Activated T-helper 17 cell treated with anti-CD3 and anti-CD28 coated beads, Interleukin-2, amount 50 U/mL, for 72 hours (primary cell): ENCODE measurements around the gene C2orf72. TPM values are rescaled to one million over a fixed set of nuclear protein-coding genes. Genes with fewer than 3 reads are reported as not detected.
A peak's percentile ranks its signal among the peaks of the same experiment; 100 is the strongest.

Source experiments
- ATAC-seq: fragments of 150-1000 bp; cut with Tn5 transposase; replicated peaks from 2 replicates; pipeline ENCODE4 v1.10.0; 2021; ENCODE audit warnings: mild to moderate bottlenecking, moderate library complexity
- H3K27ac Mint-ChIP-seq: one replicate; pipeline ENCODE4 v1.8.0; 2022; ENCODE audit warnings: mixed read lengths
- H3K27me3 Mint-ChIP-seq: one replicate; pipeline ENCODE4 v1.8.0; 2022; ENCODE audit warnings: mixed read lengths
- H3K36me3 Mint-ChIP-seq: one replicate; pipeline ENCODE4 v1.8.0; 2022; ENCODE audit warnings: low read depth, mild to moderate bottlenecking, mixed read lengths
- H3K4me1 Mint-ChIP-seq: one replicate; pipeline ENCODE4 v1.8.0; 2022; ENCODE audit warnings: mixed read lengths
- H3K4me3 Mint-ChIP-seq: one replicate; pipeline ENCODE4 v1.8.0; 2022; ENCODE audit warnings: mild to moderate bottlenecking, mixed read lengths
- H3K9me3 Mint-ChIP-seq: one replicate; pipeline ENCODE4 v1.8.0; 2022; ENCODE audit warnings: mixed read lengths
- total RNA-seq, 2 donors: library from RNA; stranded (reverse); gene quantifications; one replicate each; pipeline ENCODE4 v1.2.3, GENCODE V29; 2022

Gene C2orf72
- total RNA-seq, 2 donors from 2014 or later, result 0.48 to 3.3 TPM

DNA sequence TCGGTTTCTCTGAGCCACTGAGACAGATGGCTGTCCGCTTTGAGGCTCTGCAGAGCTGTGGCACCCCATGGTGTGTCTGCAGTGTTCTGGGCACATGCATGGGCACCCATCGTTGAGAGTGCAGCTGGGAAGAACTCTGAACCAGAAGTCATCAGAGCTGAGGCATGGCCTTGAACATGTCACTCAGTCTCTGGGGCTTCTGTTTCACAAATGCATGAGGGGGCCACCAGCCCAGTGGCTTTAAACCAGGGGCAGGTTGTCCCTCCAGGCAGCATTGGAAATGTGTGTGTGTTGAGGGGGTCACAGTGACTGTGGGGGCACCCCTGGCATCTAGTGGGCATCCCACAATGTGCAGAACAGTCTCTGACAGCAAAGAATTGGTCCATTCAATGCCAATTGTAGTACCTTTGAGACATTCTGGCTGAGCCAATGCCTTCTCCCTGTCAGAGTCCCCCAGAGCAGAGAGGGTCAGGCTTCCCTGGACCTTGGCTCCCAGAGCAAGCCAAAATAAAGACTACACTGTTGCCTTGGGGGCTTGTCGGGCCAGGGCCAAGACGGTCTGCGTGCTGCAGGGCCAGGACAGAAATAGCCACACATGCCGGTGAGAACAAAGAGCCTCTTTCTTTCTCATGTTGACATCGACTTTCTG lies 10.1 kb downstream of the C2orf72 start:
- Mint-ChIP-seq H3K4me3 (no peak overlapping the region), H3K27ac (no peak overlapping the region), H3K9me3 (no peaks in the 10 kb centered on the region), H3K4me1 (no peaks in the 10 kb centered on the region), H3K27me3 (peaks cover 3% of the 10 kb centered on the region), H3K36me3 (no peaks in the 10 kb centered on the region)
- no peak for ATAC-seq

DNA sequence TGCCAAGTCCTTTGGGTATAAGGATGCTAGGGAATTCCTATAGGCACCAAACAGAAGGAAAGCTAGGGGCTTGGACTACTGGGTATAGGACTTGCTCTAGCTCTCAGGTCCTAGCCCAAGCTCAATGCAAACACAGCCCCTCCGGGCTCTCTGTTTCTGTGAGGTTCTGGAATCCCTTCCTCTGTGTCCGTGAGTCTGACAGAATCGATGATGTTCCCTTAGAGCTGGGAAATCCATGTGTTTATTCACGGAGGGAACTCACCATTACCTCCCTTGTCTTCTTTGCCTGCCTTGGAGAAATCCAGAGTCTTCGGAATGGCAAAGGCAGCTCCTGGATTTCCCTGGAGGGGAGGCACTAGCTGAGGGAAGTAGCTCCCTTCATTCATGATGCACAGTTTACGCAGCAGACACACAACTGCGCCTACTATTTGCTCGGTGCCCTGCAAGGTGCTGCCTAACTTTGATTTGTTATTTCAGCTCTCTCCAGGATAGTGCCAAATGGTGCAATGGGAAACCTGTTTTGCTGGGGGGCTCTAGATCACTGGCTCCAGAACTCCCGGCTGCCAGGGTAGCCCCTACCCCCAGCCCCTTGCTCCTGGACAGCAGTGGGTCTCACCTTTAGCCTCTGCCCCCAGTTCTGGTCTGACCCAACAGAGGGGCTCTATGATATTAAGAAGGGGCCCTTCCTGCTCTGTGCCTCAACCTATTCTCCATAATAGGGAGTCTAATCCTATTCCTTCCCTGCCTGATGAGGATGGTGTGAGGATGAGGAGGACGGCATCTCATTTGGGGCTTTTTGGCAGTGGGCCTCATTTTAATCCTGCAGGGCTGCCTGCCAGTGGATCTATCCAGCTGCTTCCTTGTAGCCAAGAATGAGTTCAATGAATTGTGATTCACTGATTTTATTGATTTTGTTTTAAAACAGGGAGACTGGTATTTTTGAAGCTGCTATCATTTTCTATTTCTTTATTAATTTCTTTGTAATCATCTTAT lies 10.9 kb downstream of the C2orf72 start:
- Mint-ChIP-seq H3K27ac (no peak overlapping the region), H3K36me3 (no peaks in the 10 kb centered on the region), H3K9me3 (no peaks in the 10 kb centered on the region), H3K4me3 (no peak overlapping the region), H3K27me3 (peaks cover 3% of the 10 kb centered on the region), H3K4me1 (peaks cover 5% of the 10 kb centered on the region)
- ATAC-seq, result no peak

DNA sequence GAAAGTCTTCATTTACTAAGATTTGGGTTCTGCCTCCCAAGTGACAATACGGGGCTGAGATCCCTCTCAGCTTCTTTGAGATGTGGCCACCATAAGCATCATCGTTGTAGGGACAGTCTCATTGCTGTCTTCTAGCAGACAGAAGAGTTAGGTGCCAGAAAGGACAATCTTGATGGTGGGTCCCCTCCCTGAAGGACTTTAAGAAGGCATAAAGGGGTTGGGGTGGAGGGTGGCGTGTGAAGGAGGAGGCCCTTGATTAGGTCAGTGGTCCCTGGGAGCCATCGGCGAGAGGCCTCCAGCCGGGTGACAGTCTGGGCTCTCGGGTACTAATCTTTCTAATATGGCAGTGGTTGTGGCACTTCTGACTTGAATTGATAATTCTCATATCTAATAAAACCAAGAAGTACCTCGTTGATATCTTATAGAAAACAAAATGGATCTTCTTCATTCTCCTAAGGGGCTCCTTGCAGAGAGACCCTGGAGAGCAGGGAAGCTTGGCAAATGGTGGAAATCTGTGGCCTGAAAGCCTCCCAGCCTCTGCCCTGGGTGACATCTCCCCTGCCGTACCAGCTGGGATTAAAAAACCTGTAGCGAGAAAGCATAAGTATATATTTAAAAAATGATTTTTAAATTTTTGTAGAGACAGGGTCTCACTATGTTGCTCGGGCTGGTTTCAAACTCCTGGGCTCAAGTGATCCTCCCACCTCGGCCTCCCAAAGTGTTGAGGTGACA lies 12.1 kb downstream of the C2orf72 start:
- H3K9me3 Mint-ChIP-seq, result no peaks in the 10 kb centered on the region
- H3K27ac Mint-ChIP-seq, result no peak overlapping the region
- H3K4me3 Mint-ChIP-seq, result no peak overlapping the region
- H3K36me3 Mint-ChIP-seq, result no peaks in the 10 kb centered on the region
- no peak for ATAC-seq
- peaks cover 9% of the 10 kb centered on the region for H3K27me3 Mint-ChIP-seq
- H3K4me1 Mint-ChIP-seq, result peaks cover 16% of the 10 kb centered on the region

DNA sequence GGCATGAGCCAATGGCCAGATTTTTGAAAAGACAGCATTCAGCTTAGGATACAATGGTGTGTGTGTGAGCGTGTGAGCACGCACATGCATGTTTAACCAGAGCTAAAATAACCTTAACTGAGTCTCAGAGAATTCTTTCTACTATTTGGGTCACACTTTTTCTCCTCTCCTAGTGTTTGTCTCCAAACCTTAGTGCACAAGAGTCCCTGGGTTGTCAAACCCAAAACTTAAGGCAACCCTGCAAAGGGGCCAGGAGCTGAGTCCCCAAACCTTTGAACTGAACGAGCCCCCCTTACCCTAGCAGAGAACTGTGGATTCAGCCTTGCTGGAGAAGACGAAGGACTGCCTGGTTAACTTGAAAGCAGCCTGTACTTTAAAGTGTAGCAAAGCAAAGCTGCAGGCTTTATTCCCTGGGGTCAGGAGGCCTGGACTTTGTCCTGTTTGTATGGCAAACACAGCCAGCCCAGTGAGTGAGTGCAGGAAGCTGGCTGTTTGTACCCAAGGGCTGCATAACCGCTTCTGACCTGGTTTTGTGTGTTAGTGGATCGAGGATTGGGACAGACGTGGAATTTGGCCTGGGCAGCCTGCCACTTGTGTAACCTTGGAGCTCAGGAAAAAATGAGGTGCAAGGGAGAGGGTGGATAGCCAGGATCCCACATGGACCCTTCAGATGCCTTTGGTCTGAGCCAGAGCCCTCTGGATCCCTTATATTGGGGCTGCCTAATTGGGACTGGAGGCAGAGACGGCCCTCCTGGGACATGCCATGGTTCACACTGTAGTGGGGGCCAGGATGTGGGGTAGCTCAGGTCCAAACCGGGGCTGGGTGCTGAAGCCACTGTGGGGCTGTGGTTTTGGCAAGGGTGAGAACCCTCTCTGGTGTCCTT lies 12.9 kb downstream of the C2orf72 start:
- Mint-ChIP-seq H3K27me3 (peaks cover 9% of the 10 kb centered on the region), H3K36me3 (no peaks in the 10 kb centered on the region), H3K4me3 (no peak overlapping the region), H3K27ac (no peak overlapping the region), H3K4me1 (peaks cover 16% of the 10 kb centered on the region), H3K9me3 (no peaks in the 10 kb centered on the region)
- ATAC-seq, result no peak

DNA sequence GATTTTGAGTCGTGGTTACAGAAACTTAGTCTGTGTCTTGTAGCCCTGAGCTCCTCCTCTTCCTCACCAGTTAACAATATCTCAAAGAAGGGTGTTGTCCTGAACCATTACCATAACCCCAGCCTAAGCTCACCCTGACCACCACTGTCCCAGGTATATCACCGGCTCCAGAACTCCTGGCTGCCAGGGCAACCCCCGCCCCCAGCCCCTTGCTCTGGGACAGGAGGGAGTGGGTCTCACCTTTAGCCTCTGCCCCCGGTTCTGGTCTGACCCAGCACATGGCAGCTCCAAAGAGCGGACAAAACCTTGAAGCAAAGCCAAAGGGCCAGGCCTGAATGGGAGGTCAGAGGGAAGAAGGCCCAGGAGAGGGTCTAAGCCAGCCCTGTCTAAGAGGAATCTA lies 13.8 kb downstream of the C2orf72 start:
- no peaks in the 10 kb centered on the region for H3K9me3 Mint-ChIP-seq
- no peaks in the 10 kb centered on the region for H3K36me3 Mint-ChIP-seq
- H3K27ac Mint-ChIP-seq, result no peak overlapping the region
- H3K27me3 Mint-ChIP-seq, result peaks cover 9% of the 10 kb centered on the region
- H3K4me1 Mint-ChIP-seq, result peaks cover 16% of the 10 kb centered on the region
- H3K4me3 Mint-ChIP-seq, result no peak overlapping the region
- no peak for ATAC-seq

DNA sequence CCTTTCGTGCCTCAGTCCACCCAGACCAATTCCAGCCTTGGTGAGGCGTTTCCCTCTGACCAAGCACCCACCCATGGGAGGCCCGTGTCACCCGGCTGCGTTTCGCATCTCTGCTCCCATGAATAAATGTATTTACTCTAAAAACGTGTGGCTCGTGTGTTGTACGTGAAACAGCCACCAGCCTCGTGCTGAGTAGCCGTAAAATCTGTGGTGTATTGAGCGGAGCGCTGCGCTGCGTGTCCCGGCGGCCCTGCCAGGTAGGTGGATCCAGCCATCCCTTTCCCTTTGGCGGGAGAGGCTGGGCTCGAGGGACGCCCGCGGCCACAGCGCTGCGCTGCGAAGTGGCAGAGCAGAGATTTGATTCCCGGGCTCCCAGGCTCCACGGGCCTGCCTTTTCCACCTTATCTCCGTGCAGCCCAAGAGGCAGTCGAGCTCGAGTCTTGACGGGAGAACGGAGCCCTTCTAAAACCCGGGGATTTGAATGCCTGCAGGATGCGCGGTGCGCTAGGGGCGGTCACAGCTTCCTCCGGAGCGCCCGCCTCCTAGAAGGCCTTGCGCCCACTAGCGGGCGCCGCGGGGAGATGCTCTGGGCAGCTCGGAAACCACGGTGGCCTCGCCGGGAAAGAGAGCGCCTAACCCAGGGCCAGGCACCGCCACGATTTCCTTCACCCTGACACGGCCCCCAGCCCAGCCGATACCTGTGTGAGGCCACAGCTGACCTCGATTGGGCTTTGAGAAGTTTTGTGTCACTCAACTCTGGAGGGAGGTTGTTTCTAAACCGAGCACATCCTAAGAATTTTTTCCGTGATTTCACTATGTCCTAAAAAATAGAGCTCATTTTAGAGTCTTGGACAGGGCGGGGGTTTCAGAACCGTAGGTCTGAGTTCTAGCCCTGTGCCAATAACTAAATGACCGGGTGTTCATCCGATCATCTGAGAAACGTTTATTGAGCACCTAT lies 15.4 kb downstream of the C2orf72 start:
- Mint-ChIP-seq H3K27ac (peak overlapping the region; percentile 23), H3K4me3 (peak overlapping the region; percentile 87), H3K27me3 (peaks cover 9% of the 10 kb centered on the region), H3K36me3 (peaks cover 9% of the 10 kb centered on the region), H3K9me3 (no peaks in the 10 kb centered on the region), H3K4me1 (peaks cover 20% of the 10 kb centered on the region)
- peak; percentile 83 for ATAC-seq

DNA sequence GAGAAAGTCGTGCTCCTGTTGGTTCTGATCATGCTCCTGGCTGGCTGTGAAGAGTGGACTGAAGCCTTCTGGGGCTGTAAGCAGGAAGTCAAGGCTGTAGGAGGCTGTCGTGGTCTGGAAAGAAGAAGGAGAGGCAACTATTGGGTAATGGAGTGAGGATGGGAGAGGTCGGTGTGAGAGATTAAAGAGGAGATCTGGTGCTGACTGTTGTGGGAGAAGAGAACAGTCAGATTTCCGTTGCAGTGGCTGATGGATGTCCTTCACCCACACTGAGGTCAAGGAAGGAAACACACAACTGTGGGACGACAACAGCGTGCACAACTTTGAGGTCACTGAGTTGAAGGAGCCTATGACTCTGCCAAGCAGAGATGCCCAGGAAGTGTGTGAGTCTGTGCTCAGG lies 16.5 kb downstream of the C2orf72 start:
- Mint-ChIP-seq H3K27ac (peak overlapping the region; percentile 23), H3K27me3 (peaks cover 9% of the 10 kb centered on the region), H3K4me3 (peak overlapping the region; percentile 87), H3K9me3 (no peaks in the 10 kb centered on the region), H3K36me3 (peaks cover 20% of the 10 kb centered on the region), H3K4me1 (peaks cover 30% of the 10 kb centered on the region)
- ATAC-seq, result peak; percentile 8

DNA sequence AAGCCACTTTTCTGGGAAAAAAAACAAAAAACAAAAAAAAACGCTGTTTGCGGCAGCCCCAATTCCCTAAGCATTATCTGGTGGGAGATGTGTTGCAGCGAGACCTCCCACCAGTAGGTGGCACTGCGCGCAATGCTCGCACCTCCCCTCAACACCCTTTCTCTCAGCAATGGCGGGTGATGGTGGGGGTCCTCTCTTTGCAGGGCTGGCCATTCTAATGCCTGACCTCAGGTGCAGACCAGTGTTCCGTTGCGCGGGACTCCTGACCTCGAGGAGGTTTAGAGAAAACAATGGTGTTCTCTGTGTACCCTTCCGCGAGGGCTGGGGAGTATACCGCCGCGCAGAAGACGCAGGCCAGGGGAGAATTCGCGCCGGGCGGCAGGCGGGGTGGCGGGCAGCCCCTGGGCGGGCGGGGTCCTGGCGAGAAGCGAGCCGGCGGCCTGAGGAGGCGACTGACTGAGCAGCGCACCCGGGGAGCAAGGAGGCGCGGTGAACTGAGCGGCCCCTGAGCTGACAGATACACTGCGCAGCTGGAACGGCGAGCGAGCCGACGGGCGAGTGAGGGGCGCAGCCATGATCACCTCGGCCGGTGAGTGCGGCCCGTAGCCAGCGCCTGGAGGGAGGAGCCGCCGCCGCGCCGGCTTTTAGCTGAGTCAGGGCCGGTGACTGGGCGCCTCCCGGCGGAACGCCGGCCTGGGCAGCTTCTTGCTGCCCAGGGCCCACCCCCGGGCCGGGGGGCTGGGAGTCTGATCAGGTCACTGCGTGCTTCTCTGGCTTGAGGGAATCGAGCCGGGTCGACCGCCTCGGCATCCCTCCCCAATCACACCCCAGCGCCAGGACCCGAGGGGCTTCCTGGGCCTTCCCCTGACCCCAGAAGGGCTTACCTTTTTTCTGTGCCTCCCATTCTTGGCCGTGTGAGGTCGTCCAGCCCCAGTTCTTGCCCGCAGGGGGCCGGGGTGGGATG lies 19.4 kb downstream of the C2orf72 start, which contains the start of gene PSMD1:
Gene PSMD1, plus strand, starts transcription at position 415 of the 964 bp plus-strand sequence. Its CDS starts 159 bp downstream, at position 574.
- Mint-ChIP-seq H3K27me3 (peaks cover 6% of the 10 kb centered on the region), H3K4me3 (peak within 1 kb of the TSS; percentile 87), H3K36me3 (peaks cover 44% of the 10 kb centered on the region), H3K27ac (peak within 1 kb of the TSS; percentile 99), H3K4me1 (peaks cover 43% of the 10 kb centered on the region), H3K9me3 (no peaks in the 10 kb centered on the region)
- ATAC-seq, result peak; percentile 77

DNA sequence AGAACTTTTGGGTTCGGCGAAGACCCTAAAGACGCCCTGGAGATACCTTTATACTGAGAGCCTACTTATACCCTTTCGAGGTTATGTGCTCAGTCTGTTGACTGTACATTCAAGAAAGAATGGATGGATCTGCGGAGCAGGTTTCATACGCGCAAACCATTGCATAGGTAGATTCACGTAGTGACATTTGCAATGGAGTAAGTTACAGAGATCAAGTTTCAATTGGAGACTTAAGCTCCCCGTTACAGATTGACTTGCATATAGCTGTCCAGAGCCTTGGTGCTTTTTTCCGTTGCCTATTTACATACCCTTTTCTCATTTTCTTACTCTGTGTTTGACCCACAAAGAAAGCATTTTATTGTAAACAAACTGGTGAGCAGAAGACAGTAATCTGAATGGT lies 20.3 kb downstream of the C2orf72 start:
- Mint-ChIP-seq H3K4me3 (peak overlapping the region; percentile 87), H3K4me1 (peaks cover 43% of the 10 kb centered on the region), H3K9me3 (no peaks in the 10 kb centered on the region), H3K27me3 (peaks cover 6% of the 10 kb centered on the region), H3K27ac (peak overlapping the region; percentile 99), H3K36me3 (peaks cover 52% of the 10 kb centered on the region)
- no peak for ATAC-seq

DNA sequence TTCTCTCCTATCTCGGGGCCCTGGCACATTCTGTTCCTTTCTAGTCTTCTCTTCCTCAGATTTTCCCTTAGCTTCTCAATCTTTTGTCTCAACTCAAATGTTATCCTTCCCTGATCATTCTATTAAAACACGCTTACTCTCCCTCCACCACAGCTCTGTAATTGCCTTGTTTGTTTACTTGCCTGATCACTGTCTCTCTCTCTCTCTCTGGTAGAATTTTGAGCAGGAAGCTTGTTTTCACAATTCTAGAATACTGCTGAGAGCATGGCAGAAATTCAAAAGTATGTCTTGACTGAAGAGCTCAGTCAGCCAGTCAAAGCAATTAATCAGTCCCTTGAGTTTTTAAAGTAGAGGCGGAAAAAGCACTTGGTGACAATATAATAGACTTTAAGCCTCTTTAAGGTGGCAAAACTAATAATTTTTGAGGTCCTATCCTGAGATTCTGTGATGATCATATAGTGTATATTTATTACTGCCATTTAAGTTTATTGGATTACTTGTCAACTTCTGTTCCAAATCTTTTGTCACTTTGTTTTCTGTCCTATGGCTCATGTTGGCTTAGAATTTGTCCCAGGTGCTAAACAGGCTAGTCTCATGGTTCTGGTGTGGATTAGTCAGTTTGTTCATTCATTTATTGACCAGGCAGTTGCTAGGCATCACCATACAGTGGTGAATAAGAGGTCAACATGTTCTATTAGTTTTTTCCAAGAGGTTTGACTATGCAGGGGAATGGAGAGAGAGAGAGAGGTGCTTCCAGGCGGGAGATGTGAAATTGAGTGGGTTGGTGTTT lies 21.6 kb downstream of the C2orf72 start:
- ATAC-seq, result no peak
- H3K9me3 Mint-ChIP-seq, result no peaks in the 10 kb centered on the region
- peak overlapping the region; percentile 87 for H3K4me3 Mint-ChIP-seq
- H3K27ac Mint-ChIP-seq, result peak overlapping the region; percentile 99
- peaks cover 2% of the 10 kb centered on the region for H3K27me3 Mint-ChIP-seq
- H3K4me1 Mint-ChIP-seq, result peaks cover 30% of the 10 kb centered on the region
- peaks cover 66% of the 10 kb centered on the region for H3K36me3 Mint-ChIP-seq

DNA sequence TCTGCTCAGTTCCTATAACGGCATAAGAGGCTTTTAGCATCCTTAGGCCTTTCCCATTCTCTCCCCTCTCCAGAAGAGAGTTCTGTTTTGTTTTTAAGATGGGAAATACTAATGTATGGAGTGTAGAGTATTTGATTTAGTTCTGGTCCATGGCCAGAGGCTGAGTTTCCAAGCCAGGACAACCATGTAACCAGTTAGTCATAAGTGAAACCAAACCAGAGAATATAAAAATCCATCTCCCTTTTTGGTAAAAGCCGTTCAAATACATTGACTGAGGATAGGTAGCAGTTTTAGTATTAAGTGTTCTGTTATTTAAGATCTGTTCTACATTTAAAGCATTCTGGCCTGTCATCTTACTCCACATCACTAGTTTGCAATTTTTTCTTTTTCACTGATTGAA lies 22.4 kb downstream of the C2orf72 start:
- H3K4me3 Mint-ChIP-seq, result peak overlapping the region; percentile 87
- no peak for ATAC-seq
- no peaks in the 10 kb centered on the region for H3K9me3 Mint-ChIP-seq
- H3K27ac Mint-ChIP-seq, result peak overlapping the region; percentile 39
- H3K36me3 Mint-ChIP-seq, result peaks cover 74% of the 10 kb centered on the region
- no peaks in the 10 kb centered on the region for H3K27me3 Mint-ChIP-seq
- peaks cover 27% of the 10 kb centered on the region for H3K4me1 Mint-ChIP-seq
